ENCODE measurements around the gene CCL23.

The CCL23 gene

GRCh38 chr17:35963663-35964062 is 54.1 kb downstream of the CCL23 start:
- Mint-ChIP-seq H3K4me1 (no peaks in the 10 kb centered on the region), H3K36me3 (ENCODE audit: low read depth) (no peaks in the 10 kb centered on the region), H3K9me3 (no peaks in the 10 kb centered on the region), H3K27me3 (ENCODE audit: low read depth, poor library complexity) (peaks cover 16% of the 10 kb centered on the region), H3K4me3 (no peak overlapping the region), H3K27ac (no peak overlapping the region)
- no peak for TF ChIP-seq CTCF (IDR thresholded peaks at IDR 0.05)
- DNase-seq, result no peak

Measured in nephron progenitor cell (in vitro differentiated cells).